ENCODE measurements around the gene FHOD3.

The FHOD3 gene

GRCh38 chr18:36630917-36631316 lies 333.4 kb downstream of the FHOD3 start:
- no peak for DNase-seq (ENCODE audit: low read depth)

DNA sequence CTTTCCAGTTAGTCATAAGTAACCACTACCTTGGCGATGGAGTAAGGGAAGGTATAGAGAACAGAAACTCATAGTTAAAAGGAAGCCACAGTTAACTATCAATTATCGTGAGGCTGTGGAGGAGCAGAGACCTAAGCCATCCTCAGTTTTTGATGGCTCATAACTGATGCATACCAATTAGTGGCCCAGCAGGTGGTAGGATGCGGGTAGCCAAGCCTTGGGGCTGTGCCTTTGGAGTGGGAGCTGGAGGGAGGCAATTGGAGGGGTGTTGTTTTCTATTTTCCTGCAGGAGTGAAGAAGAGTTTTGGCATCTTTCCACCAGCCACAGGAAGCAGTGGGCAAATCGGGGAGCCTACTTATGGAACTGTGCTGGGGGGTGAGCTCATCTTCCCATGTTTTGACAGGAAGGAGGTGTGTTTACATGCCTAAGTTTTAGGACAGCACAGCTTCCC lies 336.5 kb downstream of the FHOD3 start:
- no peak for DNase-seq (ENCODE audit: low read depth)

GRCh38 chr18:36634573-36635216 lies 337.2 kb downstream of the FHOD3 start:
- no peak for DNase-seq (ENCODE audit: low read depth)

GRCh38 chr18:36635414-36636096 lies 338.0 kb downstream of the FHOD3 start:
- DNase-seq (ENCODE audit: low read depth) = no peak

GRCh38 chr18:36636237-36636817 lies 338.8 kb downstream of the FHOD3 start:
- no peak for DNase-seq (ENCODE audit: low read depth)

- DNase-seq (ENCODE audit: low read depth) = no peak
Observed at GRCh38 chr18:36638224-36638623, 340.7 kb downstream of the FHOD3 start.

GRCh38 chr18:36640021-36640952 lies 342.8 kb downstream of the FHOD3 start:
- DNase-seq (ENCODE audit: low read depth) = no peak

DNA sequence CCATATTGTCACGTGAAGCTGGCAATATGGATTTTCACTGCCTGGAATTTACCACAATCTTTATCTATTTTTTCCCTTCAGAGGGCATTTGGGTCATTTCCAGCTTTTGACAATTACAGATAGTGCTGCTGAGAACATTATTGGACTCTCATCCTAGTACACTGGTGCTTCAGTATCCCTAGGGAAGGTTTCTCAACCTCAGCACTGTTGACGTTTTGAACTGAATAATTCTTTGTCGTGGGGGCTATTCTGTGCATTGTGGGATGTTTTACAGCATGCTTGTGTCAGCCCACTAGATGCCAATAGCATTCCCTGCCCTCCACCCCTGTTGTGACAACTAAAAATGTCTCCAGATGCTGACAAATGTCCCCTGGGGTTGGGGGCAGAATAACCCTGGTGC lies 345.5 kb downstream of the FHOD3 start:
- DNase-seq (ENCODE audit: low read depth) = no peak

DNA sequence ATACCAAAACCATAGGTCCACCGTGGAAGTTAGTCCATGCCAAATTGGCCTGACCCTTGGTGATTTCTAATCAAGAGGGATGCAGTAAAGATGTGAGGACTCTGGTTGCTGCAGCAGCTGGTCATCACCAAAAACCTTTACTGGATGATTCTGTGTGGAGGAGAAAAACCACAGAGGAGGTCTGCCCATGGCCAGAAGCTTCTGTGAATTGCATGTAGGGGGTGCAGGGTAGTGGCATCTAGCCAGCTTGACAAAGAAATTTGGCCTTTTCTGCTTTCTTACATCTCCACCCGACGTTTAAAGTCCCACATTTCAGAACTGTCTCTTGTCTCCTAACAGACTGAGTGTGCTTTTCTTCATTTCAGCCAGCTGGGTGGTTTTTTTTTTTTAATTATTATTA lies 351.3 kb downstream of the FHOD3 start:
- no peak for DNase-seq (ENCODE audit: low read depth)

DNA sequence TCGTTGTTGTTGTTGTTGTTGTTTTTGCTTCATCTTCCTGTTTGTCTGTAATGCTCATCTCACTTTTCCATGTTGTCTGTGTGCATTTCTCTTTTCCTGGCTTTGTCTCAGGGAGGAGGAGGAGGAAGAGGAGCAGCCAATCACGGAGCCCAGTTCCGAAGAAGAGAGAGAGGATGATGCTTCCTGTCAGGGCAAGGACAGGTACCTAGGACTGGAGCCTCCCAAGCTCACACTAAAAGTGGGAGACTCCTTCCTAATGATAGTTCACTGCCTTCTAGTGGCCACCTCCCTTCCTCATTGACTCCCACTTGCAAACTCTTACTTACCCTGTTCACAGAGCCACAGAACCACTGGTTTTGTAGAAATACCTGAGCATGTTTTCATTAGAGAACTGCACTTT lies 351.7 kb downstream of the FHOD3 start:
- no peak for DNase-seq (ENCODE audit: low read depth)

DNA sequence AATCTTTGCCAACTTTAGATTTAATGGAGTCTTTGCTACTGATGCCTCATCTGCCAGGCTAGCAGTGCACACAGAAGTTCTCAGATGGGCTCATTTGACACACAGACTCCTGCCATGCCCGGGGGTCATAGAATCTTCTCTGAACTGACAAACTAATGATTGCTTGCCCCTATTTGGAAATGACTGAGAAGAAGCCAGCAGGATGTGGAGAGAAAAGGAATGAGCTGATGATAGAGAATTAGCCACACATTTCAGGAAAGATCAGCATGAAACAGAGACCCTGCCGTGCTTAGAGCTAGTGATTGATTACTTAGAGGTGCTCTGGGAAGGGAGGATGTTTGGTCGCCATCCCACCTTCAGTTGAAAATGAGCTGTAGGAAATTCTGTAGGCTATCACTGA lies 352.8 kb downstream of the FHOD3 start:
- no peak for DNase-seq (ENCODE audit: low read depth)

- no peak for DNase-seq (ENCODE audit: low read depth)
Observed at GRCh38 chr18:36650906-36651305, 353.4 kb downstream of the FHOD3 start.

- DNase-seq (ENCODE audit: low read depth) = no peak
Observed at GRCh38 chr18:36652503-36652902, 355.0 kb downstream of the FHOD3 start.

DNA sequence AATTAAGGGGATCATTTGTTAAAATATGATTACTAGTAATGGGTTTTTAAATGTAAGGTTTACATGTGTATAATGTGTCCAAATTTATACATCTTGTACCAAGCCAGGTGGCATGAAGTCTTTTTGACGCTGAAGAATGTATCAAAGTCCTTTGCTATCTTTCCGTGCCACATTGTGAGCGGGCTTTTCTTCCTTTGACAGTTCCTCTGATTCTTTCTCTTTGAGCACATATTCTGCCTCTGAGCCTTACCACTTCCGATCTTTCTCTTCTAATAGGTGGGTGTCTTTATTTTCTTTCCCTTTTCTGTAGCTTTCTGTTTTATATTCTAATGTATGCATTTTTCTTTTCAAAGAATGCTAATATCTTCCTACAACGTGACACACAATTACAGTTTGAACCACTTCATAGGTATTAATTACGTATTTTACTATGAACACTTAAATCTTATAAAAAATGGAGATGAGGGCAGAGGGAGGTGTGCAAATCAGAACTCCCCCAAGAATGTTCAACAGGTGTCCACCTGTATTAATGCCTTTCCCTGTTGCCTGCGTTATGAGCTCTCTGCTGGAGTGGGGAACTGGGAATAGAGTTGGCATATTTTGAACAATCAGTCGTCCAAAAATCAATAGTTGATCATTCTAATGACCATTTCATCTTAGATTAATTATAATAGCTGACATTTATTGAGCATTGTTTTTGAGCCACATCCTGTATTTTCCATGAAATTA lies 355.8 kb downstream of the FHOD3 start:
- no peak for DNase-seq (ENCODE audit: low read depth)

GRCh38 chr18:36653870-36654269 lies 356.4 kb downstream of the FHOD3 start:
- DNase-seq (ENCODE audit: low read depth) = no peak

DNA sequence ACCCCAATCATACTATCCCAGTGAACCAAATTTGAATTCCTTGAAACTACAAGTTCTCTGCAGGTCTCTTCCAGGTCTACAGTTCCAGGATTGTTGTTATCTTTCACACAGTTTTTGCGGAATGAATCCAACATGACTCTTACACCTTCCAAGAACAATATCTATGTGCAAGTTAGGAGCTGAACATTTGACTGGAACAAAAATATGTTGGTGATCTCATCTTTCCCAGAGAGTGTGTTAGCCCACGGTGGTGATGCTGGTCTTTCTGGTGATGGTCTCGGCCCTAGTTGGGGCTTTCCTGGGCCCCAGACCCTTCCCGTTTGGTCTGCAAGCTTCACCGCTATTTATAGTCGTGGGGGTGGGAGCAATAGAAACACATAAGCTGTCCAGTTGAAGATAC lies 357.6 kb downstream of the FHOD3 start:
- DNase-seq (ENCODE audit: low read depth) = no peak

DNA sequence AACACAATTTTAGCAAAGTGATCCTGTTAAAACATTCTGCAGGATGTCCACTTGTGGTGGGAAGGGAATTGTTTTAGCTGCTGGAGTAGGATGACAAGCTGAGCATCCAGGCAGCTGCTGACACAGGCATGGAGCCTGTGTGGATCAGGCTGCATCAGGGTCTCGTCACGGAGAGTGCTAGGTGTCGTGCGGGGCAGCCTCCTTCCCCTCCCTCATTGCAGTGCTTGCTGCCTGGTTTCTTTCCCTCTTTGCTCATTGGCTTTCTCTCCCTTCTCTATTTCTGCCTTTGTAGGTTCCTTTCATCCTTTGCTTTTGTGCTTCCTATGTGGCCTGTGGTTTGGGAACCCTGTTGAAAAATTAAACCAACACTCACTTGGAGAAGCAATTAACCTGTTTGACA lies 358.4 kb downstream of the FHOD3 start:
- no peak for DNase-seq (ENCODE audit: low read depth)

- DNase-seq (ENCODE audit: low read depth) = no peak
Observed at GRCh38 chr18:36658611-36659010, 361.1 kb downstream of the FHOD3 start.

DNA sequence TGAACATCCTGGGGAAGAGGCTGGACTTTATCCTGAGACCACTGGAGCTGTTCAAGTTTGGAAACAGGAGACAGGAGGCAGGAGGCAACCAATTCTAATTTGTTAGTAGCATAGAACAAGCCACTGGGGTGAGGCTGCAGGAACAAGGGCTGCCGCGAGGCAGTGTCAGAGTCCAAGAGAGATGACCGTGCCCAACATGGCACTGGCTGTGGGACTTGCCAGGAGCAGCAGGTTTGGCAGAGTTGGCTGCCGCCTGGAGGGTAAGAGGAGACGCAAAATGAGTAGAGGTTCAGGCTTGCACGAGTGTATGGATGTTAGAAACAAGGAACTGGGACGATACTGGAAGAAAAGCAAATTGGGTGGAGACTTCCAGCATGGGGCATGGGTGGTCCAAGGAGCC lies 362.8 kb downstream of the FHOD3 start:
- DNase-seq (ENCODE audit: low read depth) = no peak

GRCh38 chr18:36661999-36662398 lies 364.5 kb downstream of the FHOD3 start:
- DNase-seq (ENCODE audit: low read depth) = peak; percentile 20

GRCh38 chr18:36663312-36663711 lies 365.8 kb downstream of the FHOD3 start:
- DNase-seq (ENCODE audit: low read depth) = no peak

DNA sequence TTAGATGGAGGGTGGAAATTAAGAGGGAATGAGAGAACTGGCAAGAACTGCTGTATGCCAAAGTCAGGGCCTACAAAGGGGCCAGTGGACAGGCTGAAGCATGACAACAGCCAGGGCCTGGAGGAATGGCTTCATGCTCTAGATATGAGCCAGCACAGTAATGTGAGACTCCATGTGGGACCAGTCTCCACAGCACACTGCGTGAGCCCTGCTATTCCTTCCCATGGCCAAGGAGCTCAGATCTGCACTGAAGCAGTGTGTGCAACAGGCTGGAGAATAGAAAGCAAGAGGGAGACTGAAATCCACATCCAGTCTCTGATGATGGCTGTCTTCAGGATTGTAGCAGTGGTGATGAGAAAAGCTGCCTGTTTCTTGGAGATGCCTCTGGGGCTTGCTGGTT lies 368.4 kb downstream of the FHOD3 start:
- DNase-seq (ENCODE audit: low read depth) = peak; percentile 61
